Naive thymus-derived CD4-positive, alpha-beta T cell (primary cell): ENCODE data around the gene NOSIP. TPM values are rescaled to one million over a fixed set of nuclear protein-coding genes. Genes with fewer than 3 reads are reported as not detected.

Experiments
- ATAC-seq: fragments of 150-1000 bp; cut with Tn5 transposase; 2 replicates; pipeline ENCODE4 v1.10.0; 2021; ENCODE audit warnings: mild to moderate bottlenecking, moderate library complexity
- CTCF ChIA-PET: fragments of 350-600 bp; sonication (Branson Sonifier 250); formaldehyde crosslinking; loops from one replicate; lab custom pipeline; 2021; ENCODE audit warnings: antibody characterized with exemption; lab: Charles Lee
- POLR2A ChIA-PET: fragments of 350-600 bp; sonication (Branson Sonifier 250); formaldehyde crosslinking; loops from one replicate; lab custom pipeline; 2021; ENCODE audit warnings: antibody characterized with exemption, inconsistent platforms; lab: Charles Lee
- DNase-seq, 9 donors: peaks; one replicate each; pipeline versions ENCODE4 v3.0.0 to v3.0.0-alpha.2; 2020 to 2022; ENCODE audit warnings: mixed read lengths in 1 of 9
- H3K27ac ChIP-seq: one replicate; pipeline ENCODE4 v1.7.0; 2013; ENCODE audit warnings: mild to moderate bottlenecking, low read depth, low read length, moderate library complexity
- H3K27me3 ChIP-seq, 2 donors: one replicate each; pipeline ENCODE4 v1.7.0; 2013; ENCODE audit warnings: low read length in 2 of 2, mild to moderate bottlenecking in 2 of 2, moderate library complexity in 2 of 2; ENCODE audit not compliant: control insufficient read depth in 2 of 2, insufficient read depth in 2 of 2
- H3K36me3 ChIP-seq, 3 experiments: 1 replicate in 2 of 3; 2 replicates in 1 of 3; pipeline ENCODE4 v1.7.0; 2013; ENCODE audit warnings: low read length in 3 of 3, mild to moderate bottlenecking in 3 of 3, moderate library complexity in 1 of 3; ENCODE audit not compliant: insufficient read depth in 3 of 3, control insufficient read depth in 2 of 3
- H3K4me1 ChIP-seq, 2 donors: one replicate each; pipeline ENCODE4 v1.7.0; 2013; ENCODE audit warnings: low read length in 2 of 2, mild to moderate bottlenecking in 2 of 2, moderate library complexity in 1 of 2; ENCODE audit not compliant: control insufficient read depth in 2 of 2, insufficient read depth in 2 of 2
- H3K4me3 ChIP-seq: 2 replicates; pipeline ENCODE4 v1.7.0; 2013; ENCODE audit warnings: mild to moderate bottlenecking, low read length
- H3K9me3 ChIP-seq, 3 experiments: 1 replicate in 2 of 3; 2 replicates in 1 of 3; pipeline ENCODE4 v1.7.0; 2013; ENCODE audit warnings: low read length in 3 of 3; ENCODE audit not compliant: control insufficient read depth in 2 of 3
- H3K27ac Mint-ChIP-seq, 9 donors: one replicate each; pipeline ENCODE4 v1.8.0; 2020 to 2022; ENCODE audit warnings: mixed read lengths in 9 of 9, mild to moderate bottlenecking in 8 of 9, moderate library complexity in 5 of 9, inconsistent platforms in 2 of 9
- H3K27me3 Mint-ChIP-seq, 5 donors: one replicate each; pipeline ENCODE4 v1.8.0; 2021 to 2022; ENCODE audit warnings: mixed read lengths in 5 of 5, mild to moderate bottlenecking in 1 of 5
- H3K36me3 Mint-ChIP-seq, 5 donors: one replicate each; pipeline ENCODE4 v1.8.0; 2020 to 2022; ENCODE audit warnings: mixed read lengths in 5 of 5, mild to moderate bottlenecking in 3 of 5, inconsistent platforms in 1 of 5
- H3K4me1 Mint-ChIP-seq, 7 donors: one replicate each; pipeline ENCODE4 v1.8.0; 2020 to 2022; ENCODE audit warnings: mixed read lengths in 7 of 7, mild to moderate bottlenecking in 3 of 7, inconsistent platforms in 1 of 7
- H3K4me3 Mint-ChIP-seq, 10 donors: one replicate each; pipeline ENCODE4 v1.8.0; 2020 to 2022; ENCODE audit warnings: mild to moderate bottlenecking in 10 of 10, mixed read lengths in 10 of 10, moderate library complexity in 6 of 10, inconsistent platforms in 2 of 10
- H3K9me3 Mint-ChIP-seq, 11 donors: one replicate each; pipeline ENCODE4 v1.8.0; 2020 to 2022; ENCODE audit warnings: mixed read lengths in 11 of 11, mild to moderate bottlenecking in 4 of 11, inconsistent platforms in 1 of 11, moderate library complexity in 1 of 11
- intact Hi-C, 2 donors: fragments of 100-400 bp; cut with micrococcal nuclease; formaldehyde crosslinking; loops; one replicate each; pipeline ENCODE4 v1.15.1; 2023
- polyA plus RNA-seq, 2 donors: library from polyadenylated mRNA; unstranded; fragments of 300-500 nt; fragmentation: Illumina TruSeq; gene quantifications; one replicate each; pipeline ENCODE4 v1.2.3, GENCODE V29; 2021
- total RNA-seq, 6 experiments: library from RNA in 5 of 6; stranded (reverse) in 5 of 6; gene quantifications; 1 replicate in 5 of 6; 2 replicates in 1 of 6; pipeline ENCODE4 v1.2.3 and lab custom pipeline; 2021 to 2026

Gene NOSIP
- total and polyA plus RNA-seq, 7 experiments from 2014 or later, result 222 to 1,232 (median 246) TPM

- intact Hi-C loops, result loop anchor here (5.0 kb wide), 5 partner anchors 225 to 1265 kb away; partner anchors contain the start of genes MED25 (in 2 of the 2), AKT1S1 (in 1 of the 2), C19orf73 (in 1 of the 2) and EMP3 (in 1 of the 2)
- Mint-ChIP-seq H3K27me3 (peaks cover 0 to 12% (median 0%) of the 10 kb centered on the region in 5 donors), H3K9me3 (no peaks in the 10 kb centered on the region), H3K4me3 (peak overlapping the region; percentile 85 to 95 (median 92)), H3K27ac (peak overlapping the region; percentile 82 to 95 (median 93)), H3K4me1 (peaks cover 26 to 42% (median 31%) of the 10 kb centered on the region in 7 donors), H3K36me3 (peaks cover 0 to 18% (median 8%) of the 10 kb centered on the region in 5 donors)
- Histone ChIP-seq H3K4me1 (peaks cover 15 to 18% of the 10 kb centered on the region in 2 donors), H3K9me3 (no peaks in the 10 kb centered on the region), H3K27me3 (no peaks in the 10 kb centered on the region), H3K4me3 (peak overlapping the region; percentile 85), H3K36me3 (peaks cover 3 to 50% (median 8%) of the 10 kb centered on the region in 3 experiments), H3K27ac (peak overlapping the region; percentile 86)
- POLR2A ChIA-PET, result interaction anchor here (0.5 to 4.5 kb wide), 21 partner anchors 11 to 835 kb away, joined by 3 to 82 read pairs (median 5); partner anchors contain the start of genes ALDH16A1, BCL2L12, IRF3 and NOSIP
- CTCF ChIA-PET, result interaction anchor here (0.6 to 1.3 kb wide), 4 partner anchors 38 to 84 kb away, joined by 3 to 4 read pairs (median 3); partner anchors contain the start of genes PRMT1 and RRAS
- ATAC-seq (no peak), DNase-seq (peak in 2 of 9 donors; percentile 20 to 32)
These were observed 12.3 kb upstream of the NOSIP start for GRCh38 chr19:49592486-49593232.

DNA sequence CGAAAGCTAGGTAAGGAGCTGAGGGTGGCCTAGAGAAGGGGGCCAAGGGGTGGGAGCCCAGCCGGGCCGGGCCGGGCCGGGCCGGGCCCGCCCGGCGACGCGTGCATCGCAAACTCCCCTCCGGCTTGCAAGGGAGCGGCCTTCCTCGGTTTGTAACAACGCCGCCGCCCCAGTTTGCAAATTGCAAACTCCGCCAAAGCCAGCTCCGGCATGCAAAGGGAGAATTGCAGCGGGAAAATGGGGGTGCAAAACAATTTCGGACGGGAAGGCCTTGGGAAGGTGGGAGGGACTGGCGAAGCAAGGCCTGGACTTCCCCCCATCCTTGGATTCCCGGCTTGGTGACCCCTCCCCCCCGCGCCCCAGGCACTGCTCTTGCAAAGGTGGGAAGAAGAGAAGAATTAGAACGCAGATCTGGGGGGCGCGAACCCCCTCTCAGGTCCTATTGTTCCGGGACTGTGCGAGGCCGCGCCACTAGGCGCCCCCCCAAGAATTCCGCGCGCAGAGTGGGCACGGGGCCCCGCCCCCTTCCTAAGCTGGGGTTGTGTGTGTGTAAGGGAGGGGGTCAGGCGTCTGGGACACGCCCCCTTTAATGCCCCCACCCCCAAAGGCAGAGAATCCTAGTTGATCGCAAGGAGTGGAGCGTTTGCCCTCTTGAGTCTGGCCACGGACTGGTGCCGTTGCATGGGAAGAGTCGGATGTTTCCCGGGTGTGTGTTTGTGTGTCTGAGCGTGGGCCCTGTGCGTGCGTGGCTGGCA is 11.6 kb upstream of the NOSIP start:
- intact Hi-C loops, result loop anchor here (2.0 to 5.0 kb wide), 7 partner anchors 73 to 1265 kb away; partner anchors contain the start of genes MED25 (in 2 of the 2), AKT1S1 (in 1 of the 2), BCL2L12 (in 1 of the 2) and C19orf73 (in 1 of the 2)
- Mint-ChIP-seq H3K27ac (peak overlapping the region; percentile 72 to 95 (median 93)), H3K4me1 (peaks cover 26 to 42% (median 31%) of the 10 kb centered on the region in 7 donors), H3K4me3 (peak overlapping the region; percentile 85 to 95 (median 92)), H3K9me3 (no peaks in the 10 kb centered on the region), H3K36me3 (peaks cover 0 to 18% (median 8%) of the 10 kb centered on the region in 5 donors), H3K27me3 (peaks cover 0 to 12% (median 0%) of the 10 kb centered on the region in 5 donors)
- peak in 8 of 9 donors; percentile 39 to 64 (median 60) for DNase-seq
- no peaks in the 10 kb centered on the region for H3K9me3 ChIP-seq
- POLR2A ChIA-PET, result interaction anchor here (0.6 to 4.5 kb wide), 18 partner anchors 12 to 835 kb away, joined by 3 to 82 read pairs (median 5); partner anchors contain the start of genes ALDH16A1, BCL2L12, IRF3 and NOSIP
- no peak for ATAC-seq
- H3K4me1 ChIP-seq, result peaks cover 15 to 18% of the 10 kb centered on the region in 2 donors
- H3K4me3 ChIP-seq, result peak overlapping the region; percentile 85
- H3K36me3 ChIP-seq, result peaks cover 3 to 43% (median 8%) of the 10 kb centered on the region in 3 experiments
- CTCF ChIA-PET, result interaction anchor here (1.3 to 1.4 kb wide), 2 partner anchors 49 to 140 kb away, joined by 3 read pairs; partner anchors contain the start of genes PIH1D1 and RRAS
- no peaks in the 10 kb centered on the region for H3K27me3 ChIP-seq
- H3K27ac ChIP-seq, result peak overlapping the region; percentile 86

- Mint-ChIP-seq H3K36me3 (peaks cover 0 to 18% (median 8%) of the 10 kb centered on the region in 5 donors), H3K27ac (peak within 1 kb of the TSS; percentile 79 to 95 (median 94)), H3K27me3 (peaks cover 0 to 12% (median 0%) of the 10 kb centered on the region in 5 donors), H3K4me3 (peak within 1 kb of the TSS; percentile 85 to 95 (median 94)), H3K4me1 (peaks cover 26 to 42% (median 31%) of the 10 kb centered on the region in 7 donors), H3K9me3 (no peaks in the 10 kb centered on the region)
- ChIA-PET POLR2A (interaction anchor here (0.6 to 4.5 kb wide), 24 partner anchors 11 to 1081 kb away, joined by 3 to 82 read pairs (median 5); partner anchors contain the start of genes ALDH16A1, BCL2L12, FUT2 and IRF3), CTCF (interaction anchor here (0.5 to 1.4 kb wide), 4 partner anchors 24 to 140 kb away, joined by 3 to 5 read pairs (median 3); partner anchors contain the start of genes PIH1D1 and RRAS)
- DNase-seq, result peak; percentile 50 to 83 (median 76)
- Histone ChIP-seq H3K36me3 (peaks cover 3 to 36% (median 8%) of the 10 kb centered on the region in 3 experiments), H3K27ac (peak within 1 kb of the TSS; percentile 86), H3K4me3 (peak within 1 kb of the TSS; percentile 97), H3K4me1 (peaks cover 15 to 18% of the 10 kb centered on the region in 2 donors), H3K9me3 (no peaks in the 10 kb centered on the region), H3K27me3 (no peaks in the 10 kb centered on the region)
- intact Hi-C loops, result loop anchor here (1.0 to 5.0 kb wide), 16 partner anchors 11 to 1264 kb away; partner anchors contain the start of genes AKT1S1 (in 2 of the 2), BCL2L12 (in 2 of the 2), IRF3 (in 2 of the 2) and MED25 (in 2 of the 2)
- peak; percentile 24 for ATAC-seq
These were observed 10.8 kb upstream of the NOSIP start, which contains the start of gene PRR12 for GRCh38 chr19:49590971-49591730. PRR12 (plus strand) TSS chr19:49591182; CDS start chr19:49591655, 473 bp downstream.

- peaks cover 3 to 27% (median 8%) of the 10 kb centered on the region in 3 experiments for H3K36me3 ChIP-seq
- Mint-ChIP-seq H3K27ac (peak overlapping the region; percentile 76 to 95 (median 93)), H3K4me3 (peak overlapping the region; percentile 85 to 95 (median 94)), H3K9me3 (no peaks in the 10 kb centered on the region), H3K4me1 (peaks cover 26 to 42% (median 31%) of the 10 kb centered on the region in 7 donors), H3K27me3 (peaks cover 0 to 12% (median 0%) of the 10 kb centered on the region in 5 donors), H3K36me3 (peaks cover 0 to 18% (median 8%) of the 10 kb centered on the region in 5 donors)
- H3K4me3 ChIP-seq, result peak overlapping the region; percentile 97
- H3K27ac ChIP-seq, result peak overlapping the region; percentile 86
- CTCF ChIA-PET, result interaction anchor here (0.5 to 1.4 kb wide), 3 partner anchors 23 to 139 kb away, joined by 3 to 5 read pairs (median 3); partner anchors contain the start of gene PIH1D1
- no peaks in the 10 kb centered on the region for H3K27me3 ChIP-seq
- DNase-seq (peak; percentile 85 to 98 (median 97)), ATAC-seq (peak; percentile 90)
- intact Hi-C loops, result loop anchor here (1.0 to 5.0 kb wide), 16 partner anchors 10 to 1263 kb away; partner anchors contain the start of genes AKT1S1 (in 2 of the 2), BCL2L12 (in 2 of the 2), IRF3 (in 2 of the 2) and MED25 (in 2 of the 2)
- H3K4me1 ChIP-seq, result peaks cover 15 to 18% of the 10 kb centered on the region in 2 donors
- H3K9me3 ChIP-seq, result no peaks in the 10 kb centered on the region
- POLR2A ChIA-PET, result interaction anchor here (0.5 to 4.5 kb wide), 22 partner anchors 11 to 1080 kb away, joined by 3 to 82 read pairs (median 4); partner anchors contain the start of genes ALDH16A1, BCL2L12, FUT2 and IRF3
These were observed 10.0 kb upstream of the NOSIP start for GRCh38 chr19:49590071-49590970.
